Effector CD8-positive, alpha-beta T cell (primary cell): ENCODE results near the gene RPL39L.
A peak's percentile ranks its signal among the peaks of the same experiment; 100 is the strongest.
"Not testable (repeated sequence)": the region's sequence is repeated elsewhere in the genome, so short reads cannot be mapped to it uniquely, and the experiment has no call there.

Experiments
- DNase-seq: peaks from one replicate; lab custom pipeline; 2025; lab: John Stamatoyannopoulos, UW
- total RNA-seq, 4 experiments: gene quantifications; one replicate each; lab custom pipeline; 2026; lab: John Stamatoyannopoulos, UW

RPL39L gene
- total RNA-seq = 0.72 to 3.5 (median 1.8) reads per million in 4 experiments

GRCh38 chr3:187139126-187139894, at the start of gene RPL39L:
Gene RPL39L, minus strand, starts transcription at chr3:187139496. Its CDS starts 18,196 bp downstream, at chr3:187121300.
- DNase-seq = peak; percentile 84

- DNase-seq = no peak
Measured at GRCh38 chr3:187188931-187189330, 49.6 kb upstream of the RPL39L start.

GRCh38 chr3:187186801-187187421, 47.6 kb upstream of the RPL39L start:
- DNase-seq = no peak

GRCh38 chr3:187186375-187186774, 47.1 kb upstream of the RPL39L start:
- DNase-seq = no peak

GRCh38 chr3:187185759-187186158, 46.5 kb upstream of the RPL39L start:
- DNase-seq = no peak

GRCh38 chr3:187183903-187184302, 44.6 kb upstream of the RPL39L start:
- no peak for DNase-seq

GRCh38 chr3:187183210-187183862, 44.0 kb upstream of the RPL39L start:
- DNase-seq = no peak

GRCh38 chr3:187181454-187182170, 42.3 kb upstream of the RPL39L start:
- DNase-seq = no peak

- DNase-seq = no peak
Measured at GRCh38 chr3:187172929-187173328, 33.6 kb upstream of the RPL39L start.

GRCh38 chr3:187170911-187171310, 31.6 kb upstream of the RPL39L start:
- DNase-seq = not testable (repeated sequence)

GRCh38 chr3:187169231-187169960, 30.1 kb upstream of the RPL39L start:
- DNase-seq = no peak

- DNase-seq = no peak
Measured at GRCh38 chr3:187167777-187168176, 28.5 kb upstream of the RPL39L start.

- DNase-seq = no peak
Measured at GRCh38 chr3:187166750-187167149, 27.5 kb upstream of the RPL39L start.

GRCh38 chr3:187165144-187165543, 25.8 kb upstream of the RPL39L start:
- DNase-seq = peak; percentile 2

- DNase-seq = no peak
Measured at GRCh38 chr3:187162265-187162953, 23.1 kb upstream of the RPL39L start.

GRCh38 chr3:187161556-187161955, 22.3 kb upstream of the RPL39L start:
- DNase-seq = no peak

- peak; percentile 46 for DNase-seq
Measured at GRCh38 chr3:187150599-187150998, 11.3 kb upstream of the RPL39L start.

GRCh38 chr3:187150186-187150585, 10.9 kb upstream of the RPL39L start:
- DNase-seq = no peak

- no peak for DNase-seq
Measured at GRCh38 chr3:187146389-187146788, 7.1 kb upstream of the RPL39L start.

- no peak for DNase-seq
Measured at GRCh38 chr3:187145149-187145895, 6.0 kb upstream of the RPL39L start.
